Endothelial cell of umbilical vein (primary cell): Measurements from ENCODE around the gene TECPR2. TPM values are rescaled to one million over a fixed set of nuclear protein-coding genes. Genes with fewer than 3 reads are reported as not detected.

Source experiments
- BruUV-seq: library from RNA; stranded (reverse); fragments of 400-500 nt; replicated peaks from 2 replicates; lab custom pipeline; 2021; lab: Mats Ljungman, UMichigan
- CTCF ChIA-PET: fragments of 300-600, 350-600 bp; sonication (Branson Sonifier 250); formaldehyde crosslinking; loops from one replicate; lab custom pipeline; 2021; ENCODE audit warnings: antibody characterized with exemption, inconsistent platforms; lab: Charles Lee
- POLR2A ChIA-PET: fragments of 300-600, 350-600 bp; sonication (Branson Sonifier 250); formaldehyde crosslinking; loops from one replicate; lab custom pipeline; 2021; ENCODE audit warnings: antibody characterized with exemption, inconsistent platforms; lab: Charles Lee
- DNase-seq: peaks from one replicate; pipeline ENCODE4 v3.0.0-alpha.2; 2011; ENCODE audit warnings: low read depth, low spot score
- FAIRE-seq: peaks from 2 replicates; lab custom pipeline; 2011; peaks lifted over from hg19 to GRCh38; lab: Jason Lieb, UNC
- H2AFZ ChIP-seq: 2 replicates; pipeline ENCODE4 v1.6.0; 2012; ENCODE audit warnings: low read depth, low read length, control low read depth, inconsistent platforms
- H3K27ac ChIP-seq: 2 replicates; pipeline ENCODE4 v1.5.1; 2011; ENCODE audit warnings: low read depth, mild to moderate bottlenecking, control low read depth, low read length, moderate library complexity; ENCODE audit not compliant: insufficient read depth
- H3K27me3 ChIP-seq, 2 experiments: 2 replicates each; pipeline versions ENCODE4 v1.6.0 to v1.6.1; 2011; ENCODE audit warnings: low read length in 2 of 2, mixed read lengths in 1 of 2; ENCODE audit not compliant: control insufficient read depth in 2 of 2, insufficient read depth in 2 of 2
- H3K36me3 ChIP-seq, 2 experiments: 2 replicates in 1 of 2; 3 replicates in 1 of 2; pipeline ENCODE4 v1.5.1; 2011; ENCODE audit warnings: low read length in 2 of 2, mild to moderate bottlenecking in 1 of 2, moderate library complexity in 1 of 2; ENCODE audit not compliant: control insufficient read depth in 2 of 2, insufficient read depth in 2 of 2; ENCODE audit errors: extremely low read depth in 1 of 2
- H3K4me1 ChIP-seq: 3 replicates; pipeline ENCODE4 v1.5.1; 2011; ENCODE audit warnings: mild to moderate bottlenecking, low read length; ENCODE audit not compliant: control insufficient read depth, insufficient read depth; ENCODE audit errors: extremely low read depth
- H3K4me2 ChIP-seq: 2 replicates; pipeline ENCODE4 v1.6.1; 2011; ENCODE audit warnings: low read length, control low read depth, mixed read lengths; ENCODE audit not compliant: insufficient read depth
- H3K4me3 ChIP-seq, 3 experiments: fragments of 200-600 bp in 1 of 3; sonication (generic), shearing (Covaris generic) in 1 of 3; replicated peaks in 1 of 3; 2 replicates each; pipeline ENCODE4 v1.5.1; 2011 to 2016; ENCODE audit warnings: control low read depth in 3 of 3, low read length in 3 of 3, mild to moderate bottlenecking in 2 of 3, inconsistent platforms in 1 of 3, low read depth in 1 of 3, moderate library complexity in 1 of 3; ENCODE audit not compliant: insufficient read depth in 1 of 3
- H3K79me2 ChIP-seq: 2 replicates; pipeline ENCODE4 v1.6.0; 2012; ENCODE audit warnings: low read length, inconsistent platforms; ENCODE audit not compliant: control insufficient read depth, insufficient read depth
- H3K9ac ChIP-seq: replicated peaks from 2 replicates; pipeline ENCODE3; 2011; ENCODE audit warnings: low read length, control low read depth; ENCODE audit not compliant: insufficient read depth; ENCODE audit errors: extremely low read depth
- H3K9me1 ChIP-seq: replicated peaks from 3 replicates; pipeline ENCODE4 v1.6.0; 2011; ENCODE audit warnings: mild to moderate bottlenecking, low read length; ENCODE audit not compliant: control insufficient read depth, insufficient read depth; ENCODE audit errors: extremely low read depth
- H3K9me3 ChIP-seq: replicated peaks from 2 replicates; pipeline ENCODE4 v1.5.1; 2012; ENCODE audit warnings: low read length, inconsistent platforms; ENCODE audit not compliant: control insufficient read depth, insufficient read depth
- H4K20me1 ChIP-seq: replicated peaks from 2 replicates; pipeline ENCODE3; 2011; ENCODE audit warnings: mild to moderate bottlenecking, low read length; ENCODE audit not compliant: control insufficient read depth, insufficient read depth; ENCODE audit errors: extremely low read depth
- EZH2 ChIP-seq: IDR thresholded peaks from 2 replicates; pipeline ENCODE4 v1.6.1; 2012; ENCODE audit warnings: borderline replicate concordance, low read depth, mild to moderate bottlenecking, moderate library complexity, low read length, inconsistent platforms; ENCODE audit not compliant: severe bottlenecking
- FOS ChIP-seq: IDR thresholded peaks from 2 replicates; pipeline ENCODE4 v1.6.1; 2011; ENCODE audit warnings: mild to moderate bottlenecking, low read length, moderate library complexity, borderline replicate concordance; ENCODE audit not compliant: insufficient read depth
- GATA2 ChIP-seq: IDR thresholded peaks from 2 replicates; pipeline ENCODE4 v1.7.0; 2011; ENCODE audit warnings: low read depth, mild to moderate bottlenecking, moderate library complexity, mixed read lengths, low read length; ENCODE audit not compliant: insufficient read length, insufficient read depth
- JUN ChIP-seq: IDR thresholded peaks from 2 replicates; pipeline ENCODE4 v1.6.1; 2011; ENCODE audit warnings: borderline replicate concordance, low read depth; ENCODE audit not compliant: insufficient read length, insufficient read depth
- MYC ChIP-seq: IDR thresholded peaks from one replicate; pipeline ENCODE4 v1.6.1; 2011; ENCODE audit warnings: mild to moderate bottlenecking, low read depth, low read length
- POLR2A ChIP-seq: IDR thresholded peaks from 2 replicates; pipeline ENCODE4 v1.6.1; 2012; ENCODE audit warnings: low read depth, mild to moderate bottlenecking, control low read depth, low read length
- POLR2AphosphoS5 ChIP-seq: IDR thresholded peaks from 2 replicates; pipeline ENCODE4 v1.6.1; 2012; ENCODE audit warnings: low read depth, mild to moderate bottlenecking, control low read depth, low read length, moderate library complexity; ENCODE audit not compliant: insufficient read depth
- dilution Hi-C: fragments of 300-500 bp; cut with MboI; formaldehyde crosslinking; loops from one replicate; pipeline ENCODE4 v1.15.0; 2019; ENCODE audit warnings: low sequenced_read_pairs; ENCODE audit not compliant: extremely low pct_ligation_motif_present
- intact Hi-C: fragments of 100-400 bp; cut with micrococcal nuclease; formaldehyde crosslinking; loops from one replicate; pipeline ENCODE4 v1.10.0; 2022
- polyA plus RNA-seq, 4 experiments: library from polyadenylated mRNA; depleted of rRNA in 3 of 4; stranded (reverse) in 3 of 4; unstranded in 1 of 4; fragments of >200 nt; gene quantifications; 2 replicates each; pipeline versions ENCODE4 v1.2.1 to v1.2.3, GENCODE V29; 2011 to 2012; ENCODE audit warnings: missing spikeins in 1 of 4
- total RNA-seq: library from RNA; stranded (reverse); gene quantifications from 2 replicates; pipeline ENCODE4 v1.2.3, GENCODE V29; 2021
- TF ChIP-seq, protein P1 (sequence below), 2 donors: IDR thresholded peaks; 1 replicate in 1 of 2; 2 replicates in 1 of 2; pipeline ENCODE4 v1.5.1; 2011; ENCODE audit warnings: low read length in 2 of 2, mild to moderate bottlenecking in 2 of 2, moderate library complexity in 2 of 2, control low read depth in 1 of 2, inconsistent platforms in 1 of 2, low read depth in 1 of 2; ENCODE audit not compliant: insufficient read depth in 1 of 2; ENCODE audit errors: extremely low read depth in 1 of 2
- TF ChIP-seq, protein P2 (sequence below): IDR thresholded peaks from 2 replicates; pipeline ENCODE4 v1.6.1; 2011; ENCODE audit not compliant: insufficient read depth, insufficient read length

TECPR2 gene
- total and polyA plus RNA-seq, 2 donors (not counting 3 experiments of a cell fraction or from before 2014, with no cell fraction given): 8.9 to 21.5 TPM

DNA sequence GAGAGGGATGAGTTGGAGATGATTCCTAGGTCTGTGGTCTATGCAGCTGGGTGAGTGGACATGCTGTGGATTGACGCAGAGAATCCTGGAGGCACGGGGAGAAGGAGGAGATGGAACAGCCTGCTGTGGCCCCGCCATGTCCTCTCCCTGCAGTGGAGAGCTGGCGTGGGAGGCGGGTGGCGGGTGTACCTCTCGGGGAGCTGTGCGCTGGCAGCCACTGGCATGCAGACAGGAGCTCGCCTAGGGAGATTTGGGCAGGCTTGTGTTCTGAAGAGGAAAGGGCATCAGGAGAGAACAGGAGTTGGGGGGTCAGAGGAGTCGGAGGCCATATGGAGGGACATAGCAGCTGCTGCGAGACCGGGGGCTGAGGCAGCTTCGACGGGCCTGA, 56.1 kb downstream of the TECPR2 start:
- Histone ChIP-seq H3K9me1 (no peaks in the 10 kb centered on the region), H3K4me2 (no peak overlapping the region), H3K9me3 (no peaks in the 10 kb centered on the region), H3K4me1 (no peaks in the 10 kb centered on the region), H3K36me3 (peaks cover 2 to 19% of the 10 kb centered on the region in 2 experiments), H3K27me3 (no peaks in the 10 kb centered on the region), H4K20me1 (no peaks in the 10 kb centered on the region), H3K9ac (no peak overlapping the region), H3K79me2 (no peaks in the 10 kb centered on the region), H2AFZ (no peak overlapping the region), H3K27ac (no peak overlapping the region), H3K4me3 (no peak overlapping the region)
- intact Hi-C loops (no loop called here), dilution Hi-C loops (no loop called here)
- POLR2A ChIA-PET: no interaction called here
- TF ChIP-seq POLR2AphosphoS5: no peak
- TF ChIP-seq, protein P1, sequence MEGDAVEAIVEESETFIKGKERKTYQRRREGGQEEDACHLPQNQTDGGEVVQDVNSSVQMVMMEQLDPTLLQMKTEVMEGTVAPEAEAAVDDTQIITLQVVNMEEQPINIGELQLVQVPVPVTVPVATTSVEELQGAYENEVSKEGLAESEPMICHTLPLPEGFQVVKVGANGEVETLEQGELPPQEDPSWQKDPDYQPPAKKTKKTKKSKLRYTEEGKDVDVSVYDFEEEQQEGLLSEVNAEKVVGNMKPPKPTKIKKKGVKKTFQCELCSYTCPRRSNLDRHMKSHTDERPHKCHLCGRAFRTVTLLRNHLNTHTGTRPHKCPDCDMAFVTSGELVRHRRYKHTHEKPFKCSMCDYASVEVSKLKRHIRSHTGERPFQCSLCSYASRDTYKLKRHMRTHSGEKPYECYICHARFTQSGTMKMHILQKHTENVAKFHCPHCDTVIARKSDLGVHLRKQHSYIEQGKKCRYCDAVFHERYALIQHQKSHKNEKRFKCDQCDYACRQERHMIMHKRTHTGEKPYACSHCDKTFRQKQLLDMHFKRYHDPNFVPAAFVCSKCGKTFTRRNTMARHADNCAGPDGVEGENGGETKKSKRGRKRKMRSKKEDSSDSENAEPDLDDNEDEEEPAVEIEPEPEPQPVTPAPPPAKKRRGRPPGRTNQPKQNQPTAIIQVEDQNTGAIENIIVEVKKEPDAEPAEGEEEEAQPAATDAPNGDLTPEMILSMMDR (IDR thresholded peaks at IDR 0.05; ENCODE audit: extremely low read depth in 1 of 2, insufficient read depth in 1 of 2, low read depth in 1 of 2, low read length in 2 of 2): no peak
- no peak for TF ChIP-seq JUN
- no peak for TF ChIP-seq POLR2A
- TF ChIP-seq, protein P2, sequence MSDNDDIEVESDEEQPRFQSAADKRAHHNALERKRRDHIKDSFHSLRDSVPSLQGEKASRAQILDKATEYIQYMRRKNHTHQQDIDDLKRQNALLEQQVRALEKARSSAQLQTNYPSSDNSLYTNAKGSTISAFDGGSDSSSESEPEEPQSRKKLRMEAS: no peak
- TF ChIP-seq MYC: no peak
- TF ChIP-seq EZH2: no peak
- TF ChIP-seq FOS: no peak
- no peak for TF ChIP-seq GATA2
- CTCF ChIA-PET: no interaction called here
- DNase-seq (no peak), FAIRE-seq (no peak)
- no TSS peak for BruUV-seq
